ENCODE data around the gene TRAF3IP3.

Gene TRAF3IP3

DNA sequence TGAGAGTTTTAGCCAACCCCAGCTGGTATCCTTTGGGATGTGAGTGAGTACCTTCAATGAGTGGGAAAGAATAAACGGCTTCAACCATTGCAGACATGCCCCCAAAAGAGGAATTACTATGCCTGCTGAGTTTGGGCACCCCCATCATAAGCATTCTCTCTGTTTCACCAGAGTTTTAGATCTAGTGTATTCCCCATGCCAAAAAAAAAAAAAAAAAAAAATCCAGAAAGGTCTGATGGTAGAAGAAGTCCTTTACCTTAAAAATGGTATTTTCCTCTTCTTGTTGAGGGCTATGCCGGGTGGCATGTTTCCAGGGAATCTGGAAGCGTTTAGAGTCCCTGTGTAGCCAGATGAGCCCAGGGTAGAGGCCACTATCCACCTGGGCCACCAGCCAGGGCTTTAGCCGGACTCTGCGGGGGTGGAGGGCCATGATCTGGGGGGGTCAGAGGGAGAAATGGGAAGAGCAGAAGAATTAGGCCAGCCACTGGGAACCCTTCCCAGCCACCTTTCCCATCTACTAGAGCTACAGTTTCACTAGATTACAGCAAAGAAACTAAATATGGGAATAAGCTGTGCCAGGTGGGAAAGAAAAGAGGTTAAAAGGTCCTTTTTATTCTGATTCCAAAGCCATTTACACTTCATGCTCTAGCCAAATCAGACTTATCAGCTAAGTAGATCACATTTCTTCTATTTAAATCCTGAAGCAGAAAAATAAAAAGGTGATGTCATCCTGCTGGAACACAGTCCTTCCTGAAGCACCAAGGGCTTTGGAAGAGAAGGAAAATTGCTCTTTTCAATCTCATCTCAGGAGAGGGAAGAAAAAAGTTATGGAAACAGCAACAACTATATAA is 45.4 kb downstream of the TRAF3IP3 start:
- H3K27me3 ChIP-seq (ENCODE audit: insufficient read depth, low read length): peaks cover 26% of the 10 kb centered on the region; the same call in 1 of the 2 replicates
- no peak overlapping the region for H3K9ac ChIP-seq (ENCODE audit: low read depth, low read length)
- H3K36me3 ChIP-seq (ENCODE audit: insufficient read depth, low read length): no peaks in the 10 kb centered on the region
- peaks cover under 1% of the 10 kb centered on the region; the same call in 1 of the 2 replicates for H3K4me1 ChIP-seq (ENCODE audit: insufficient read depth, low read length)
- H3K27ac ChIP-seq (ENCODE audit: low read depth, low read length): no peak overlapping the region
- H3K9me3 ChIP-seq (ENCODE audit: insufficient read depth, low read depth, low read length): no peaks in the 10 kb centered on the region
- 97% methylated on average over 4 of the region's 5 CpGs for WGBS
- no peak overlapping the region for H3K4me3 ChIP-seq (ENCODE audit: low read length)

DNA sequence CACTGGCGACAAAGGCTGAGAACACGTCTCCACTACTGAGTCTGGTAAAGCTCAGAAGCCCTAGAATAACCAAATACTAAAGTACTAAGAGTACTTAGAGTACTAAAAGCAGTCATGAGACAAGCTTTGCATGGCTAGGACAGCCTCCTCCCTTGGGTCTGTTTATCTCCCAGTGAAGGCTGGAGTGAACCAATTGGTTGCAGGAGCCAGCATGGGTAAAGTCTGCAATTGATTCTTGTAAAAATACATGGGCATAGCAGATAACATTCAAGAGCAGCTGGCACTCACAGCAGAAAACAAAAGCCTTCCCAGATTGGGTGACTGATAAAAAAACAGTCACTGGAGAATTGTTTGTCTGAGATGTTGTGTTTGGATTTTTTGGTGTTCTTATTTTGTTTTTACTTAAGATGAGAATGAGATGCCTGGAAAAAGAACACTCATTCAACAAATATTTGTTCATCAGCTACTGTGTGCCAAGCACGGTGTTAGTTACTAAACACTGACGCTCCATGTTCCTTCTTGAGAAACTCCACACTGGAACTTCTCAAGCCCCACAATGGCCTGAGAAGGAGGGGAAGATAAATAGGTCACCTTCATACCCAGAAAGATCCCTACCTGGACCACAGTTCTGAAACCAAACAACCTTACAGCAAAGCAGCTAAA is 46.4 kb downstream of the TRAF3IP3 start:
- Histone ChIP-seq H3K4me1 (ENCODE audit: insufficient read depth, low read length) (peaks cover 3% of the 10 kb centered on the region; the same call in 1 of the 2 replicates), H3K27ac (ENCODE audit: low read depth, low read length) (no peak overlapping the region), H3K36me3 (ENCODE audit: insufficient read depth, low read length) (no peaks in the 10 kb centered on the region), H3K27me3 (ENCODE audit: insufficient read depth, low read length) (peaks cover 26% of the 10 kb centered on the region; the same call in 1 of the 2 replicates), H3K9me3 (ENCODE audit: insufficient read depth, low read depth, low read length) (no peaks in the 10 kb centered on the region), H3K9ac (ENCODE audit: low read depth, low read length) (no peak overlapping the region), H3K4me3 (ENCODE audit: low read length) (no peak overlapping the region)
- WGBS: 93% methylated on average over 4 of the region's 4 CpGs

DNA sequence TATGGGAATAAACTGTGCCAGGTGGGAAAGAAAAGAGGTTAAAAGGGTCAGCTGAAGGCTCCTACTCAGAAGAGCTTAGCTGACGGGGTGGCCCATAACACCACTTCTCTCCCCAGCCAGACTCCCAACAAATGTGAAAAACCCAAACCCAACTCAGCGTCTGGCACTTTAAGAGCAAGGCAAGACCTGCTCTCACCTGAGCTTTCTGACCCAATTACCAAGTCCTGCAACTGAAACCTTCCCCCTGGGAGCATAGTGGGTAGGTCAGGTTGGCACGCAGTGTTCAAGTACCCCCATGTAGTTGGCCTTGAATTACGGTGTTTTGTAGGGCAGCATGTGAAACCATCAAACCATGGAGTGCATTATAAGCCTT is 46.9 kb downstream of the TRAF3IP3 start:
- Histone ChIP-seq H3K4me1 (ENCODE audit: insufficient read depth, low read length) (peaks cover 3% of the 10 kb centered on the region; the same call in 1 of the 2 replicates), H3K36me3 (ENCODE audit: insufficient read depth, low read length) (no peaks in the 10 kb centered on the region), H3K9me3 (ENCODE audit: insufficient read depth, low read depth, low read length) (no peaks in the 10 kb centered on the region), H3K27ac (ENCODE audit: low read depth, low read length) (no peak overlapping the region), H3K27me3 (ENCODE audit: insufficient read depth, low read length) (peaks cover 26% of the 10 kb centered on the region; the same call in 1 of the 2 replicates), H3K4me3 (ENCODE audit: low read length) (no peak overlapping the region), H3K9ac (ENCODE audit: low read depth, low read length) (no peak overlapping the region)
- WGBS: 87% methylated on average over 4 of the region's 4 CpGs

DNA sequence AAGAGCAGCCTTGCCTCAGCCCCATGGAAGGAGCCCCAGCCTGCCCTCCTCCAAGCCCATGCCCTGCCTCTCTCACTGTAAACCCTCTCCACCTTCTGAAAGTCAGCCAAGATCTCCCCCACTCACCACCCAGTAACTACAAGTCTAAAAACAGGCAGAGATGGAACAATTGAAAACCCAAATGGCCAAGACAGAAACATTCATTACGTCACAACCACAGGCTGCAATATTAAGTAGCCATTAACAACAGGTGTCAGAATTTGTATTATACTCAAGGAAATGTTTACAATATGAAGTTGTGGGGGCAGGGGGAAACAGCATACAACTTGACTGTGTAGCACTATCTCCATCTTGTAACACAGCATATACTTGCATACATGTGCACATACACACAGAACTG is 47.7 kb downstream of the TRAF3IP3 start:
- Histone ChIP-seq H3K36me3 (ENCODE audit: insufficient read depth, low read length) (no peaks in the 10 kb centered on the region), H3K4me1 (ENCODE audit: insufficient read depth, low read length) (peaks cover 3% of the 10 kb centered on the region; the same call in 1 of the 2 replicates), H3K4me3 (ENCODE audit: low read length) (no peak overlapping the region), H3K27ac (ENCODE audit: low read depth, low read length) (no peak overlapping the region), H3K9ac (ENCODE audit: low read depth, low read length) (no peak overlapping the region), H3K9me3 (ENCODE audit: insufficient read depth, low read depth, low read length) (no peaks in the 10 kb centered on the region), H3K27me3 (ENCODE audit: insufficient read depth, low read length) (peaks cover 26% of the 10 kb centered on the region; the same call in 1 of the 2 replicates)
- 91% methylated on average over 1 of the region's 1 CpG for WGBS

DNA sequence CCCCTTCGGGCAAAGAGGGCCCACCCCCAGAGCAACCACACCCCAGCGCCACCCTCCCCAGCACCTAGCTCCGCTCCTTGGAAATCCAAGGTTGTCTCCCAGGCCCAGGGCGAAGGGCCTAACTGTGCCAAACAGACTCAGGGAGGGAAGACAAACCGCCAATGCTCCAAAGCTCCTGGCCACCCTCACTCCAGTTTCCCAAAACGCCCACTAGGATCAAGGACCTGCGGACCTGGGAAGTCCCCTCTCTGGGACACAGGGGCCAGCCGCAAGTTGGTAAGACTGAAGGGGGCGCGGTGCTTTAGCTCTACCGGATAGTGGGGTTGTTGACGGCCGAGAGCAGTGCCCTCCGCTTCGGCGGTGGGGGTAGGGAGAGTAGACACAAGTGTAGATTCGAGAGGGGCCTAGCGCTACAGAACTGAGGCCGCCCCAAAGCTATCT is 49.5 kb downstream of the TRAF3IP3 start:
- Histone ChIP-seq H3K9me3 (ENCODE audit: insufficient read depth, low read depth, low read length) (no peaks in the 10 kb centered on the region), H3K27me3 (ENCODE audit: insufficient read depth, low read length) (peaks cover 26% of the 10 kb centered on the region; the same call in 1 of the 2 replicates), H3K27ac (ENCODE audit: low read depth, low read length) (no peak overlapping the region), H3K4me1 (ENCODE audit: insufficient read depth, low read length) (peaks cover 3% of the 10 kb centered on the region; the same call in 1 of the 2 replicates), H3K9ac (ENCODE audit: low read depth, low read length) (peak overlapping the region; percentile 29; the same call in 1 of the 2 replicates), H3K4me3 (ENCODE audit: low read length) (peak overlapping the region; percentile 68), H3K36me3 (ENCODE audit: insufficient read depth, low read length) (no peaks in the 10 kb centered on the region)
- 76% methylated on average over 19 of the region's 19 CpGs for WGBS

DNA sequence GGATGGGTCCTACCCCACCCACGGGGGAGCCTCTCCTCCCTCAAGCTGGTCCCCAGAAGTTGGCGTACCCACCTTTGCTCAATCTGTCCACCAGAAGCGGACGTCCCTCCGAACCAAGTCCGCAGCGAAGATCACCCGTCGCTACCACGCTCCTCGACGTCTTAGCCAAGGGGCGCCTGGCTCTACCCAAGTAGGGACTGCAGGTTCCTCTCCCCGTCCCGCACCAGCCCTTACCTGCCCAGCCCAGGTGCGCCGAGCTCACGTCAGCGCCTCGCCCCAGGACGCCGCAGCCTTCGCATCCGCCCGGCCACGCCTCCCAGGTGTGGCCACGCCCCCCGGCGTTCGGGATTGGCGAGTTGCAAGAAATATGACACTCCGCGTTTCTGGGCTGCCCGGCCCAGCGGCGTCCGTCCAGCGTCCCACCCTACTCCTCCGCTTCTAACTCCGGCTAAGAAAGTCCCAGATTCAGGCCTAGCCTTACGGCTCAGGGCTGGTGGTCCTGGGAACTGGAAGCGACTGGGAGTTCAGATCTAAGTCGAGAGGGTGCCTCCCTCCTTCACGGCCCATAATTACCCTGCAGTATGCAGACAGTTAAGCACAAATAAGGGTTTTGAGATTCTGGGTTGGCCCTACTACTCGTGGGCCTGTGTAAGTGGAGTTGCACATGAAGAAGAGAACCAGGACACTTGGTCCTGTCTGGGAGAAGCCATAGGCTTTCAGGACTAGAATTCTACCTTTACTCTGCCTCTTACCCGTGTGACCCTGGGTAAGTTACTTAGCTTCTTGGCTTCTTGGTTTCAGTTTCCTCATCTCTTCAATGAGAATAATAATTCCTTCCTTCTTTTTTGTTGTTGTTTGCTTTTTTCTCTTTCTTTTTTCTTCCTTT is 50.3 kb downstream of the TRAF3IP3 start, which contains the start of gene IRF6:
TSS of gene IRF6 (minus strand) at position 268 of the 886 bp plus-strand sequence. CDS start 4,729 bp downstream, outside the sequence.
- peak within 1 kb of the TSS; percentile 71 for H3K9ac ChIP-seq (ENCODE audit: low read depth, low read length)
- H3K27me3 ChIP-seq (ENCODE audit: insufficient read depth, low read length): peaks cover 26% of the 10 kb centered on the region; the same call in 1 of the 2 replicates
- peak within 1 kb of the TSS; percentile 84; the same call in 1 of the 2 replicates for H3K27ac ChIP-seq (ENCODE audit: low read depth, low read length)
- 15% methylated on average over 45 of the region's 46 CpGs for WGBS
- peaks cover 3% of the 10 kb centered on the region; the same call in 1 of the 2 replicates for H3K4me1 ChIP-seq (ENCODE audit: insufficient read depth, low read length)
- no peaks in the 10 kb centered on the region for H3K36me3 ChIP-seq (ENCODE audit: insufficient read depth, low read length)
- no peaks in the 10 kb centered on the region for H3K9me3 ChIP-seq (ENCODE audit: insufficient read depth, low read depth, low read length)
- peak within 1 kb of the TSS; percentile 68 for H3K4me3 ChIP-seq (ENCODE audit: low read length)

DNA sequence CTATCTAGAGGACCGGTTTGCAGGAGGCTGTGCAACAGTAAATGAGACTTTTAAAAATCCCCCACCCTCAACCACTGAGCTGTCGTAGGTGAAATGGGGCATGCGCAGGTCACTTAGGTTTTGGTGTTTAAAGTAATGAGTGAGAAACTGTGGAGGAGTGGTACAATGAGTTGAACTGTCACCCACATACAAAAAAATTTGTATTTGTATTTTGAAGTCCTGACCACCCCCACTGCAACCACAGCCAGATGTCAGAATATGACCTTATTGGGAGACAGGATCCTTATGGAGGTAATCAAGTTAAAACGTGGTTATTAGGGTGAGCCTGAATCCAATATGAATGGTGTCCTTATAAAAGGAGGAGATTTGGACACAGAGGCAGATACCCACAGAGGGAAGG is 51.7 kb downstream of the TRAF3IP3 start:
- no peaks in the 10 kb centered on the region for H3K9me3 ChIP-seq (ENCODE audit: insufficient read depth, low read depth, low read length)
- no peak overlapping the region for H3K4me3 ChIP-seq (ENCODE audit: low read length)
- H3K9ac ChIP-seq (ENCODE audit: low read depth, low read length): no peak overlapping the region
- peaks cover 3% of the 10 kb centered on the region; the same call in 1 of the 2 replicates for H3K4me1 ChIP-seq (ENCODE audit: insufficient read depth, low read length)
- WGBS: 86% methylated on average over 2 of the region's 4 CpGs
- H3K27ac ChIP-seq (ENCODE audit: low read depth, low read length): no peak overlapping the region
- H3K27me3 ChIP-seq (ENCODE audit: insufficient read depth, low read length): peaks cover 23% of the 10 kb centered on the region; the same call in 1 of the 2 replicates
- H3K36me3 ChIP-seq (ENCODE audit: insufficient read depth, low read length): no peaks in the 10 kb centered on the region

DNA sequence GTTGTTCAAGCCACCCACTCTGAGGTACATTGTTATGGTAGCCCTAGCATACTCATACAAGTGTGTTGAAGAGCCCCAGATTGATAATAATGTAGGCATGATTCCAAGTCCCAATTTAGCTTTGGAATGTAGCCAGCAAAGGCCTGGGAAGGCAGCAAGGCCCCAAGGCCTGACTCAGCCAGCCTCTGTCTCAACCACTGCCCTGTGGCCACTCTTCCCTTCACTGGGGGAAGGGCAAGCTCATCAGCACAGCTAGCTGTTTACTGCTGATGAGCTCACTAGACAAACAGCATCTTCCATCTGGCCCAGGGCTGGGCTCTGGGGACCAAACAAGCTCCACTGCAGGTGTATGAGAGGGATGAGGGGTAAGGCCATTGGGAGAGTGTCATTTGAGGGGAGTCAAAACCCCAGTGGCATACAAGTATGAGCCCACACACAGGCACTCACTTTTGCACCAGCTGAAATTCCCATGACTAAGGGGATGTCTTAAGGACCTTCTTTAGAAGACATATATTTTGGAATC is 52.3 kb downstream of the TRAF3IP3 start:
- peaks cover 3% of the 10 kb centered on the region; the same call in 1 of the 2 replicates for H3K4me1 ChIP-seq (ENCODE audit: insufficient read depth, low read length)
- H3K27me3 ChIP-seq (ENCODE audit: insufficient read depth, low read length): peaks cover 20% of the 10 kb centered on the region; the same call in 1 of the 2 replicates
- H3K4me3 ChIP-seq (ENCODE audit: low read length): no peak overlapping the region
- no peak overlapping the region for H3K9ac ChIP-seq (ENCODE audit: low read depth, low read length)
- no peaks in the 10 kb centered on the region for H3K9me3 ChIP-seq (ENCODE audit: insufficient read depth, low read depth, low read length)
- H3K27ac ChIP-seq (ENCODE audit: low read depth, low read length): no peak overlapping the region
- no peaks in the 10 kb centered on the region for H3K36me3 ChIP-seq (ENCODE audit: insufficient read depth, low read length)

DNA sequence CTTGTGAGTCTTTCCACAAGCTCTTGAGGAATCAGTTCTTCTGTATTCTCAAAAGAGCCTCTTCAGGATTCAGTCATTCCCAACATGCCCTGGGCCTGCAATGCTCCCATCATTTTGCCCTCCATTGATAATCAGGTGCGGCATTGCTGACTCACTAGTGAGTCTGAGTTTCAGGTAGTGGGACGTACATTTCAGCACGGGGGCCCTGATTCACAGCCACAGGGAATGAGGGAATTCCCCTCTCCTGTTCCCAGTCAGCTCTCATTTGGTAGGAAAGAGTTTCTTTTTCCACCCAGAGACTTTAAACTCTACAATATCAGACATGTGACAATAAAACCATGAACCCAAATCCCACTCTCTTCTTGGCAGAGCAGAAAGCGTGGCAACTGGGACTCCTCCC is 53.8 kb downstream of the TRAF3IP3 start:
- H3K27me3 ChIP-seq (ENCODE audit: insufficient read depth, low read length): peaks cover 8% of the 10 kb centered on the region; the same call in 1 of the 2 replicates
- no peak overlapping the region for H3K27ac ChIP-seq (ENCODE audit: low read depth, low read length)
- H3K36me3 ChIP-seq (ENCODE audit: insufficient read depth, low read length): no peaks in the 10 kb centered on the region
- WGBS: 91% methylated on average over 4 of the region's 4 CpGs
- H3K4me1 ChIP-seq (ENCODE audit: insufficient read depth, low read length): peaks cover 3% of the 10 kb centered on the region; the same call in 1 of the 2 replicates
- no peak overlapping the region for H3K4me3 ChIP-seq (ENCODE audit: low read length)
- H3K9ac ChIP-seq (ENCODE audit: low read depth, low read length): no peak overlapping the region
- no peaks in the 10 kb centered on the region for H3K9me3 ChIP-seq (ENCODE audit: insufficient read depth, low read depth, low read length)

DNA sequence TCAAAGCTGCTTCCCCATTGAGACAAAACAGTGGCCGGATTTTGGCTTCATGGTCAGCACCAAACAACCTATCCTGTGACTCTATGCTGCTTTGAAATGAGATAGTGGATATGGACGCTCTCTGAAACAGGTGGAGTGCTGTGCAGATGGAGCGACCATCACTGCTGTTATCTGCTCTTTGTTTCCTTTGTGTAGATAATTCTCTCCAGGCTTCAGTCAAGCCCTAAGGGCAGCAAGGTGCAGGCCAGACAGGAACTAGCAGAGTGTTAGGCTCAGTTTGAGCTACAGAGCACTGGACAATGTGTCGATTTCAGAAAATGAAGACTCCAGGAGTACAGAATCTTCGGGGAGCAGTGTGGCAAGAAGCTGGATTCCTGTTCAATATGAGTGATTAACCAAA is 54.9 kb downstream of the TRAF3IP3 start:
- H3K36me3 ChIP-seq (ENCODE audit: insufficient read depth, low read length): no peaks in the 10 kb centered on the region
- H3K27ac ChIP-seq (ENCODE audit: low read depth, low read length): no peak overlapping the region
- no peaks in the 10 kb centered on the region for H3K9me3 ChIP-seq (ENCODE audit: insufficient read depth, low read depth, low read length)
- no peak overlapping the region for H3K4me3 ChIP-seq (ENCODE audit: low read length)
- H3K4me1 ChIP-seq (ENCODE audit: insufficient read depth, low read length): peaks cover 3% of the 10 kb centered on the region; the same call in 1 of the 2 replicates
- 87% methylated on average over 5 of the region's 5 CpGs for WGBS
- H3K27me3 ChIP-seq (ENCODE audit: insufficient read depth, low read length): no peaks in the 10 kb centered on the region
- H3K9ac ChIP-seq (ENCODE audit: low read depth, low read length): no peak overlapping the region

Data from HUES64 (cell line).